GM23248 (cell line): ENCODE results near the gene SALL2. TPM values are rescaled to one million over a fixed set of nuclear protein-coding genes. Genes with fewer than 3 reads are reported as not detected.

Source experiments
- DNase-seq: peaks from one replicate; pipeline ENCODE4 v3.0.0-alpha.2; 2015
- H2AFZ ChIP-seq: fragments of 200-600 bp; sonication (generic); 2 replicates; pipeline ENCODE4 v1.6.1; 2016; ENCODE audit warnings: antibody characterized with exemption
- H3F3A ChIP-seq: fragments of 200-600 bp; sonication (generic); 2 replicates; pipeline ENCODE4 v1.6.1; 2016; ENCODE audit warnings: mild to moderate bottlenecking, antibody characterized with exemption, mixed run types; ENCODE audit not compliant: insufficient read depth
- H3K27ac ChIP-seq: fragments of 200-600 bp; sonication (generic); 2 replicates; pipeline ENCODE4 v1.5.1; 2016; ENCODE audit warnings: mild to moderate bottlenecking
- H3K27me3 ChIP-seq: fragments of 200-600 bp; sonication (generic); replicated peaks from 2 replicates; pipeline ENCODE4 v1.6.1; 2016; ENCODE audit warnings: mild to moderate bottlenecking; ENCODE audit not compliant: insufficient read depth
- H3K36me3 ChIP-seq: fragments of 200-600 bp; sonication (generic); 2 replicates; pipeline ENCODE4 v1.6.1; 2016; ENCODE audit warnings: low read depth, mild to moderate bottlenecking
- H3K4me1 ChIP-seq: fragments of 200-600 bp; sonication (generic); 2 replicates; pipeline ENCODE4 v1.6.1; 2016; ENCODE audit warnings: mild to moderate bottlenecking; ENCODE audit not compliant: insufficient read depth
- H3K4me2 ChIP-seq: fragments of 200-600 bp; sonication (generic); one replicate; pipeline ENCODE4 v1.6.1; 2016; ENCODE audit warnings: mild to moderate bottlenecking; ENCODE audit not compliant: unreplicated experiment
- H3K4me3 ChIP-seq: fragments of 200-600 bp; sonication (generic); 2 replicates; pipeline ENCODE4 v1.5.1; 2016; ENCODE audit warnings: mild to moderate bottlenecking
- H3K79me2 ChIP-seq: fragments of 200-600 bp; sonication (generic); 2 replicates; pipeline ENCODE4 v1.6.1; 2016; ENCODE audit warnings: mild to moderate bottlenecking; ENCODE audit not compliant: insufficient read depth
- H3K9ac ChIP-seq: fragments of 200-600 bp; sonication (generic); 2 replicates; pipeline ENCODE4 v1.6.1; 2016; ENCODE audit warnings: mild to moderate bottlenecking
- H3K9me2 ChIP-seq: fragments of 200-600 bp; sonication (generic); 2 replicates; pipeline ENCODE4 v1.6.1; 2016; ENCODE audit warnings: mixed run types, mild to moderate bottlenecking, moderate library complexity; ENCODE audit not compliant: insufficient read depth
- H3K9me3 ChIP-seq: fragments of 200-600 bp; sonication (generic); one replicate; pipeline ENCODE4 v1.6.1; 2017; ENCODE audit warnings: low read depth
- H4K20me1 ChIP-seq: fragments of 200-600 bp; sonication (generic); 2 replicates; pipeline ENCODE4 v1.6.0; 2016; ENCODE audit not compliant: insufficient read depth
- EZH2 ChIP-seq: fragments of 200-600 bp; sonication (generic); IDR thresholded peaks from 2 replicates; pipeline ENCODE4 v1.6.1; 2018; ENCODE audit warnings: antibody characterized with exemption, mild to moderate bottlenecking; ENCODE audit not compliant: insufficient read depth, poor library complexity, severe bottlenecking
- EZH2phosphoT487 ChIP-seq: fragments of 200-600 bp; sonication (generic); IDR thresholded peaks from 2 replicates; pipeline ENCODE4 v1.6.1; 2018; ENCODE audit warnings: antibody characterized with exemption, moderate library complexity, mild to moderate bottlenecking, low read depth; ENCODE audit not compliant: insufficient read depth
- WGBS, 2 experiments: methylation state at CpG; one replicate each; pipeline ENCODE4 v1.1.6; 2015 to 2017; ENCODE audit warnings: low lambda C conversion rate in 2 of 2, low coverage in 1 of 2; ENCODE audit errors: missing lambda C conversion rate in 2 of 2; 5-methylcytosine and 5-hydroxymethylcytosine counted together
- in situ Hi-C: fragments of 300-500 bp; cut with MboI; formaldehyde crosslinking; loops from 2 replicates; pipeline ENCODE4 v1.15.0; 2020
- polyA plus RNA-seq: library from polyadenylated mRNA; unstranded; fragments of >200 nt; fragmentation: Nextera tagmentation; extraction: Ambion mirVana; gene quantifications from 2 replicates; pipeline ENCODE4 v1.2.1, GENCODE V29; 2016
- total RNA-seq: library from RNA; depleted of rRNA; stranded (reverse); fragments of >200 nt; shearing (Covaris generic); gene quantifications from 2 replicates; pipeline ENCODE4 v1.2.3, GENCODE V29; 2014

SALL2 gene
- total and polyA plus RNA-seq, 2 experiments from 2014 or later, result 0.69 to 2.7 TPM

DNA sequence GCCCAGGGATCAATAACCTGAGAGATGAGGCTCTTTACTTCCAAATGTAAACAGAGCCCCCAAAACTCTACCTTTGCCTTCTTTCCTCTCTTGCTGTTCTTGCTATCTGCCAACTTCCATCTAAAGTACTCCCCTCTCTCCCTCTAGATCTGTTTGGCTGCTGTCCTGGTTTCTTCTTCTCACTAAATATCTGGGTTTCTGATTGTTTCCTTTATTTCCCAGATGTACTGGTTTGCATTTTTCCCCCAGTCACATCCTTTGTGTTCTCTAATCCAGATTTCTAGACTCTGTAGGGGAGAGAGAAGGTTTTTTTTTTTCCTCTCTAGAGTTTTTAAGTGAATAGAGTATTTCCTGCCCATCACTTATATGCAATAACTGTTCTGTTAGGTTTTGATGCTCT, 7.1 kb upstream of the SALL2 start:
- Histone ChIP-seq H3K4me2 (no peak overlapping the region), H3K27me3 (peaks cover 63% of the 10 kb centered on the region), H3F3A (peaks cover 4% of the 10 kb centered on the region; the same call in 1 of the 2 replicates), H3K79me2 (no peaks in the 10 kb centered on the region), H3K27ac (no peak overlapping the region), H2AFZ (no peak overlapping the region), H3K9ac (no peak overlapping the region), H3K9me2 (no peaks in the 10 kb centered on the region), H3K36me3 (no peaks in the 10 kb centered on the region), H4K20me1 (no peaks in the 10 kb centered on the region), H3K9me3 (no peaks in the 10 kb centered on the region), H3K4me1 (no peaks in the 10 kb centered on the region), H3K4me3 (no peak overlapping the region)
- no peak for DNase-seq
- TF ChIP-seq EZH2phosphoT487 (no peak), EZH2 (no peak)
- in situ Hi-C loops, result no loop called here

DNA sequence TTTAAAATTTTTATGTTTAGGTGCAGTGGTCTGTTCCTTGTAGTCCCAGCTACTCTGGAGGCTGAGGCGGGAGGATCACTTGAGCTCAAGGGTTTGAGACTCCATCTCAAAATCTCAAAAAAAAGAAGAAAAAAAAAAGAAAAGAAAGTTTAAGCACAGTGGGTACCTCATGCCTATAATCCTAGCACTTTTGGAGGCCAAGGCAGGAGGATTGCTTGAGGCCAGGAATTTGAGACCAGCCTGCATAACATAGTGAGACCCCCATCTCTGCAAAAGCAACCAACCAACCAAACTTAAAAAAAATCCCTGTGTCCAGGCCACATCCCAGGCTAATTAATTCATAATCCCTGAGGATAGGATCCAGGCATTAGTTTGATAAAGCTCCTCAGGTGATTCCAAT, 3.4 kb upstream of the SALL2 start:
- peaks cover 4% of the 10 kb centered on the region; the same call in 1 of the 2 replicates for H3F3A ChIP-seq
- no peaks in the 10 kb centered on the region for H3K79me2 ChIP-seq
- no peaks in the 10 kb centered on the region for H4K20me1 ChIP-seq
- 82 to 83% methylated on average over 1 of the region's 1 CpG for WGBS, 2 experiments
- H3K9ac ChIP-seq, result no peak overlapping the region
- peaks cover 26% of the 10 kb centered on the region for H3K27me3 ChIP-seq
- no peaks in the 10 kb centered on the region for H3K9me2 ChIP-seq
- no peaks in the 10 kb centered on the region for H3K36me3 ChIP-seq
- no peak overlapping the region for H3K4me2 ChIP-seq
- DNase-seq, result no peak
- no peaks in the 10 kb centered on the region for H3K9me3 ChIP-seq
- no peaks in the 10 kb centered on the region for H3K4me1 ChIP-seq
- no peak overlapping the region for H3K27ac ChIP-seq
- in situ Hi-C loops, result no loop called here
- no peak overlapping the region for H3K4me3 ChIP-seq
- H2AFZ ChIP-seq, result no peak overlapping the region
- no peak for TF ChIP-seq EZH2
- no peak for TF ChIP-seq EZH2phosphoT487

GRCh38 chr14:21528381-21529348, 2.5 kb upstream of the SALL2 start:
- Histone ChIP-seq H3K9ac (no peak overlapping the region), H3K9me2 (no peaks in the 10 kb centered on the region), H3K4me2 (no peak overlapping the region), H3K4me1 (no peaks in the 10 kb centered on the region), H2AFZ (no peak overlapping the region), H4K20me1 (no peaks in the 10 kb centered on the region), H3K9me3 (no peaks in the 10 kb centered on the region), H3K79me2 (no peaks in the 10 kb centered on the region), H3K36me3 (no peaks in the 10 kb centered on the region), H3K27me3 (peaks cover 18% of the 10 kb centered on the region), H3K27ac (no peak overlapping the region), H3K4me3 (no peak overlapping the region), H3F3A (peaks cover 4% of the 10 kb centered on the region; the same call in 1 of the 2 replicates)
- in situ Hi-C loops, result no loop called here
- 61 to 62% methylated on average over 4 of the region's 4 CpGs for WGBS, 2 experiments
- DNase-seq, result no peak
- TF ChIP-seq EZH2phosphoT487 (no peak), EZH2 (no peak)

- WGBS, 2 experiments, result 32 to 33% methylated on average over 1 of the region's 1 CpG
- Histone ChIP-seq H3K4me1 (no peaks in the 10 kb centered on the region), H4K20me1 (no peaks in the 10 kb centered on the region), H3K36me3 (no peaks in the 10 kb centered on the region), H3K9ac (no peak overlapping the region), H3K27ac (no peak overlapping the region), H3K9me3 (no peaks in the 10 kb centered on the region), H3K4me2 (no peak overlapping the region), H3K9me2 (no peaks in the 10 kb centered on the region), H3K4me3 (no peak overlapping the region), H3K79me2 (no peaks in the 10 kb centered on the region), H3K27me3 (peaks cover 10% of the 10 kb centered on the region; the same call in 1 of the 2 replicates), H3F3A (peaks cover 4% of the 10 kb centered on the region; the same call in 1 of the 2 replicates), H2AFZ (no peak overlapping the region)
- TF ChIP-seq EZH2, result no peak
- in situ Hi-C loops, result no loop called here
- DNase-seq, result no peak
Observed at GRCh38 chr14:21527318-21527679, 1.2 kb upstream of the SALL2 start.
